ENCODE data around the gene SLC25A31. TPM values are rescaled to one million over a fixed set of nuclear protein-coding genes. Genes with fewer than 3 reads are reported as not detected.

Gene SLC25A31
- total and polyA plus RNA-seq, 8 donors, result 0.07 TPM; not detected in 7

- no peak for DNase-seq
- TF ChIP-seq, protein P1, sequence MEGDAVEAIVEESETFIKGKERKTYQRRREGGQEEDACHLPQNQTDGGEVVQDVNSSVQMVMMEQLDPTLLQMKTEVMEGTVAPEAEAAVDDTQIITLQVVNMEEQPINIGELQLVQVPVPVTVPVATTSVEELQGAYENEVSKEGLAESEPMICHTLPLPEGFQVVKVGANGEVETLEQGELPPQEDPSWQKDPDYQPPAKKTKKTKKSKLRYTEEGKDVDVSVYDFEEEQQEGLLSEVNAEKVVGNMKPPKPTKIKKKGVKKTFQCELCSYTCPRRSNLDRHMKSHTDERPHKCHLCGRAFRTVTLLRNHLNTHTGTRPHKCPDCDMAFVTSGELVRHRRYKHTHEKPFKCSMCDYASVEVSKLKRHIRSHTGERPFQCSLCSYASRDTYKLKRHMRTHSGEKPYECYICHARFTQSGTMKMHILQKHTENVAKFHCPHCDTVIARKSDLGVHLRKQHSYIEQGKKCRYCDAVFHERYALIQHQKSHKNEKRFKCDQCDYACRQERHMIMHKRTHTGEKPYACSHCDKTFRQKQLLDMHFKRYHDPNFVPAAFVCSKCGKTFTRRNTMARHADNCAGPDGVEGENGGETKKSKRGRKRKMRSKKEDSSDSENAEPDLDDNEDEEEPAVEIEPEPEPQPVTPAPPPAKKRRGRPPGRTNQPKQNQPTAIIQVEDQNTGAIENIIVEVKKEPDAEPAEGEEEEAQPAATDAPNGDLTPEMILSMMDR (IDR thresholded peaks at IDR 0.05), result no peak
- H3K36me3 ChIP-seq, result no peaks in the 10 kb centered on the region
- no peak for FAIRE-seq
- intact Hi-C loops (cut with DNase I), result loop anchor here in 1 of 3 donors (10.0 kb wide), 1 partner anchor 132 kb away; no protein-coding TSS in a partner anchor
- no peak for ATAC-seq
- H3K27ac ChIP-seq, result no peak overlapping the region
- 30 to 33% methylated on average over 4 of the region's 4 CpGs for WGBS, 2 donors
- H3K4me3 ChIP-seq, result no peak overlapping the region
- H3K9me3 ChIP-seq, result no peaks in the 10 kb centered on the region
- no peaks in the 10 kb centered on the region for H3K27me3 ChIP-seq
- H3K4me1 ChIP-seq, result no peaks in the 10 kb centered on the region
Observed at GRCh38 chr4:127737295-127737694, 7.1 kb downstream of the SLC25A31 start.

- TF ChIP-seq, protein P1 (IDR thresholded peaks at IDR 0.05), result no peak
- Histone ChIP-seq H3K36me3 (no peaks in the 10 kb centered on the region), H3K4me1 (no peaks in the 10 kb centered on the region), H3K27ac (no peak overlapping the region), H3K4me3 (no peak overlapping the region), H3K27me3 (no peaks in the 10 kb centered on the region), H3K9me3 (no peaks in the 10 kb centered on the region)
- intact Hi-C loops (cut with DNase I), result no loop called here
- 89 to 96% methylated on average over 1 of the region's 1 CpG for WGBS, 2 donors
- no peak for DNase-seq
- no peak for FAIRE-seq
- ATAC-seq, result no peak
Observed at GRCh38 chr4:127741247-127741646, 11.0 kb downstream of the SLC25A31 start.

DNA sequence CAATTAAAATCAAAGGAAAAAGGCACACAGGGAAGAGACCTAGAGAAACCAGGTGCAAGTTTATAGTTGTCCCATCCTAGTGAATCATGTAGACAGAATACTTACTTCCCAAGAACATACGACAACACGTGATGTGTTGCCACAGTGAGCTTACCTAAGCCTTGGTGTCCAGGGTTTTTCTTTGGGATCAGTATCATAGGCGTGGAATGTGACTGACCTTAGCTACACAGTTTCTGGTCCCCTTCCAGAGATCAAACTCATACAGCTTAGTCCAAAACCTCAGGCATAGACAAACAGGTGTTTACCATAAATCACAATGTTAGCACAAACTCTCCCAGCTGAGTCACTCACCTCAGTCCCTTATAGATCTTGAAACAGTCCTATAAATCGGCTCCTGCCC, 17.7 kb downstream of the SLC25A31 start:
- 72 to 85% methylated on average over 4 of the region's 4 CpGs for WGBS, 2 donors
- ATAC-seq (no peak), FAIRE-seq (no peak), DNase-seq (no peak)
- H3K4me1 ChIP-seq, result no peaks in the 10 kb centered on the region
- TF ChIP-seq, protein P1 (IDR thresholded peaks at IDR 0.05), result no peak
- H3K4me3 ChIP-seq, result no peak overlapping the region
- no peaks in the 10 kb centered on the region for H3K36me3 ChIP-seq
- H3K9me3 ChIP-seq, result no peaks in the 10 kb centered on the region
- no peak overlapping the region for H3K27ac ChIP-seq
- intact Hi-C loops (cut with DNase I), result no loop called here
- H3K27me3 ChIP-seq, result no peaks in the 10 kb centered on the region

GRCh38 chr4:127748957-127749356, 18.8 kb downstream of the SLC25A31 start:
- ATAC-seq, result no peak
- Histone ChIP-seq H3K27me3 (no peaks in the 10 kb centered on the region), H3K9me3 (no peaks in the 10 kb centered on the region), H3K4me1 (no peaks in the 10 kb centered on the region), H3K27ac (no peak overlapping the region), H3K36me3 (no peaks in the 10 kb centered on the region), H3K4me3 (no peak overlapping the region)
- TF ChIP-seq, protein P1 (IDR thresholded peaks at IDR 0.05), result no peak
- DNase-seq, result no peak
- WGBS, 2 donors, result 69 to 73% methylated on average over 2 of the region's 2 CpGs
- no peak for FAIRE-seq
- intact Hi-C loops (cut with DNase I), result no loop called here

DNA sequence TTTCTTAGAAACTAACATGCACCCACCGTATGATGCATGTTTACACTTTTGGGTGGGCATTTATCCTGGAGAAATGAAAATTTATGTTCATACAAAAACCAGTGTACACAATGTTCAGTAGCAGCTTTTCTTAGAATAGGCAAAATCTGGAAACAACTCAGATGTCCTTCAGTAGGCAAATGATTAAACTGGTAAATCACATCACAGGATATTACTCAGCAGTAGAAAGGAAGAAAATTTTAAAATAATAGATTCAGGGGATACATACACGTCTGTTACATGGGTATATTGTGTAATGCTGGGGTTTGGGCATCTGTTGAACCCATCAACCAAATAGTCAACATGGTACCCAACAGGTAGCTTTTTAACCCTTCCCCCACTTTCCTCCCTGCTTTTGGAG, 26.7 kb downstream of the SLC25A31 start:
- H3K4me3 ChIP-seq, result no peak overlapping the region
- no peaks in the 10 kb centered on the region for H3K9me3 ChIP-seq
- intact Hi-C loops (cut with DNase I), result no loop called here
- 38 to 53% methylated on average over 2 of the region's 2 CpGs for WGBS, 2 donors
- no peaks in the 10 kb centered on the region for H3K27me3 ChIP-seq
- H3K36me3 ChIP-seq, result no peaks in the 10 kb centered on the region
- ATAC-seq, result no peak
- no peaks in the 10 kb centered on the region for H3K4me1 ChIP-seq
- no peak for FAIRE-seq
- H3K27ac ChIP-seq, result no peak overlapping the region
- no peak for DNase-seq
- TF ChIP-seq, protein P1 (IDR thresholded peaks at IDR 0.05), result no peak
